HepG2 (cell line): ENCODE measurements around the gene CEACAM5. TPM values are rescaled to one million over a fixed set of nuclear protein-coding genes. Genes with fewer than 3 reads are reported as not detected.

Experiments
- ATAC-seq: fragments of 200-7000 bp; cut with Tn5 transposase; 3 replicates; pipeline ENCODE4 v1.9.1; 2020; ENCODE audit warnings: mild to moderate bottlenecking, moderate library complexity
- BruUV-seq: library from RNA; stranded (reverse); fragments of 400-500 nt; replicated peaks from 2 replicates; lab custom pipeline; 2021; lab: Mats Ljungman, UMichigan
- CTCF ChIA-PET: fragments of 300-600 bp; formaldehyde crosslinking; extraction: SDS; loops from one replicate; lab custom pipeline; 2021; ENCODE audit warnings: low total read pairs, inconsistent platforms, low intra/inter-chr PET ratio; lab: Yijun Ruan, JAX
- POLR2A ChIA-PET: fragments of 350-600 bp; sonication (Branson Sonifier 250); formaldehyde crosslinking; loops from one replicate; lab custom pipeline; 2020; ENCODE audit warnings: antibody characterized with exemption, inconsistent platforms; lab: Yijun Ruan, JAX
- DNase-seq: peaks from one replicate; pipeline ENCODE4 v3.0.0-alpha.2; 2015; ENCODE audit warnings: low spot score
- FAIRE-seq: peaks from 3 replicates; lab custom pipeline; 2011; peaks lifted over from hg19 to GRCh38; lab: Jason Lieb, UNC
- H2AFZ ChIP-seq: one replicate; pipeline ENCODE4 v1.6.1; 2011; ENCODE audit warnings: low read length, inconsistent platforms
- H3K27ac ChIP-seq: fragments of 300-600 bp; 3 replicates; pipeline ENCODE4 v1.8.0; 2011; ENCODE audit warnings: mixed run types, mild to moderate bottlenecking, mixed read lengths, low read length, inconsistent platforms; ENCODE audit not compliant: insufficient read depth; ENCODE audit errors: extremely low read length
- H3K27me3 ChIP-seq, 2 experiments: fragments of 200-600 bp in 1 of 2; 2 replicates in 1 of 2; 3 replicates in 1 of 2; pipeline versions ENCODE4 v1.6.0 to v1.8.0; 2011; ENCODE audit warnings: low read length in 2 of 2, mild to moderate bottlenecking in 2 of 2, moderate library complexity in 2 of 2, inconsistent platforms in 1 of 2; ENCODE audit not compliant: insufficient read depth in 2 of 2, control insufficient read depth in 1 of 2
- H3K36me3 ChIP-seq, 2 experiments: fragments of 200-600 bp in 1 of 2; replicated peaks in 1 of 2; 2 replicates in 1 of 2; 3 replicates in 1 of 2; pipeline versions ENCODE4 v1.5.1 to v1.8.0; 2011; ENCODE audit warnings: low read length in 2 of 2, inconsistent platforms in 1 of 2; ENCODE audit not compliant: insufficient read depth in 2 of 2, control insufficient read depth in 1 of 2
- H3K4me1 ChIP-seq: 2 replicates; pipeline ENCODE4 v1.5.1; 2012; ENCODE audit warnings: low read length, inconsistent platforms; ENCODE audit not compliant: insufficient read depth
- H3K4me2 ChIP-seq: 2 replicates; pipeline ENCODE4 v1.6.0; 2011; ENCODE audit warnings: low read depth, low read length, inconsistent platforms
- H3K4me3 ChIP-seq, 3 experiments: fragments of 200-600 bp in 1 of 3; sonication (generic), shearing (Covaris generic) in 1 of 3; replicated peaks in 1 of 3; 2 replicates each; pipeline ENCODE4 v1.5.1; 2011 to 2016; ENCODE audit warnings: low read length in 3 of 3, inconsistent platforms in 2 of 3, low read depth in 2 of 3, mild to moderate bottlenecking in 2 of 3, control low read depth in 1 of 3, mixed read lengths in 1 of 3; ENCODE audit not compliant: insufficient read depth in 1 of 3
- H3K79me2 ChIP-seq: one replicate; pipeline ENCODE4 v1.6.1; 2011; ENCODE audit warnings: low read length, inconsistent platforms; ENCODE audit not compliant: insufficient read depth
- H3K9ac ChIP-seq: 2 replicates; pipeline ENCODE4 v1.6.0; 2011; ENCODE audit warnings: mild to moderate bottlenecking, low read depth, low read length, inconsistent platforms; ENCODE audit not compliant: insufficient read depth
- H3K9me3 ChIP-seq: 2 replicates; pipeline ENCODE4 v1.5.1; 2012; ENCODE audit warnings: mild to moderate bottlenecking, low read length
- H4K20me1 ChIP-seq: 2 replicates; pipeline ENCODE4 v1.6.0; 2011; ENCODE audit warnings: inconsistent platforms, mild to moderate bottlenecking, low read length, moderate library complexity; ENCODE audit not compliant: insufficient read depth
- MAFG ChIP-seq: sonication (generic); formaldehyde crosslinking; IDR thresholded peaks from 2 replicates; pipeline ENCODE4 v1.5.1; 2020; ENCODE audit warnings: mild to moderate bottlenecking, missing genetic modification reagents
- MIER3 ChIP-seq: IDR thresholded peaks from 2 replicates; pipeline ENCODE4 v1.6.1; 2016; ENCODE audit warnings: missing compliant biosample characterization, borderline replicate concordance
- NFE2L2 ChIP-seq: fragments of 150-350 bp; IDR thresholded peaks from 2 replicates; pipeline ENCODE4 v1.6.1; 2014; ENCODE audit warnings: low read length
- PREB ChIP-seq: sonication (generic); formaldehyde crosslinking; IDR thresholded peaks from 2 replicates; pipeline ENCODE4 v1.4.0; 2020; ENCODE audit warnings: missing genetic modification reagents
- SP5 ChIP-seq: IDR thresholded peaks from 2 replicates; pipeline ENCODE4 v1.6.1; 2016; ENCODE audit warnings: low read depth, borderline replicate concordance
- THAP7 ChIP-seq: sonication (generic); formaldehyde crosslinking; IDR thresholded peaks from 2 replicates; pipeline ENCODE4 v1.8.1; 2023; ENCODE audit warnings: mild to moderate bottlenecking, missing genetic modification reagents
- ZNF558 ChIP-seq: sonication (generic); formaldehyde crosslinking; IDR thresholded peaks from 2 replicates; pipeline ENCODE4 v1.9.0; 2022; ENCODE audit warnings: mild to moderate bottlenecking, missing genetic modification reagents, borderline replicate concordance
- ZNF564 ChIP-seq: sonication (generic); formaldehyde crosslinking; IDR thresholded peaks from 2 replicates; pipeline ENCODE4 v1.8.1; 2023; ENCODE audit warnings: mild to moderate bottlenecking, missing genetic modification reagents
- ZNF644 ChIP-seq: IDR thresholded peaks from 2 replicates; pipeline ENCODE4 v1.6.1; 2016; ENCODE audit warnings: low read depth
- ZNF790 ChIP-seq: sonication (generic); formaldehyde crosslinking; IDR thresholded peaks from 2 replicates; pipeline ENCODE4 v1.8.0; 2022; ENCODE audit warnings: missing genetic modification reagents, mild to moderate bottlenecking, borderline replicate concordance
- WGBS: methylation state at CpG from one replicate; pipeline ENCODE4 v1.1.6; 2017; ENCODE audit warnings: low lambda C conversion rate; 5-methylcytosine and 5-hydroxymethylcytosine counted together
- in situ Hi-C: cut with HindIII; loops from 2 replicates; pipeline ENCODE4 v1.10.0; 2017; ENCODE audit warnings: low pct_unique_long_range_greater_than_20kb; ENCODE audit not compliant: extremely low pct_ligation_motif_present
- intact Hi-C: fragments of 100-400 bp; cut with micrococcal nuclease; formaldehyde crosslinking; loops from one replicate; pipeline ENCODE4 v1.10.0; 2022; ENCODE audit not compliant: unreplicated experiment
- polyA plus RNA-seq, 8 experiments: library from polyadenylated mRNA; depleted of rRNA in 3 of 8; stranded (reverse) in 7 of 8; unstranded in 1 of 8; fragments of >200 nt; fragmentation: Illumina TruSeq in 4 of 8; extraction: Trizol in 4 of 8; gene quantifications; 2 replicates each; pipeline versions ENCODE4 v1.2.1 to v1.2.3, GENCODE V29; 2011 to 2016; ENCODE audit warnings: low read depth in 4 of 8, missing spikeins in 1 of 8, mixed read lengths in 1 of 8; ENCODE audit not compliant: insufficient read depth in 1 of 8
- total RNA-seq, 5 experiments: library from RNA; depleted of rRNA; stranded (reverse); fragments of >200 nt; fragmentation: Illumina TruSeq; extraction: Trizol; gene quantifications; 2 replicates each; pipeline ENCODE4 v1.2.3, GENCODE V29; 2016; ENCODE audit warnings: low read depth in 1 of 5

CEACAM5 gene
- total and polyA plus RNA-seq, 2 of the 13 experiments (the other 11 are each of a cell fraction or from before 2014, with no cell fraction given), result not detected

DNA sequence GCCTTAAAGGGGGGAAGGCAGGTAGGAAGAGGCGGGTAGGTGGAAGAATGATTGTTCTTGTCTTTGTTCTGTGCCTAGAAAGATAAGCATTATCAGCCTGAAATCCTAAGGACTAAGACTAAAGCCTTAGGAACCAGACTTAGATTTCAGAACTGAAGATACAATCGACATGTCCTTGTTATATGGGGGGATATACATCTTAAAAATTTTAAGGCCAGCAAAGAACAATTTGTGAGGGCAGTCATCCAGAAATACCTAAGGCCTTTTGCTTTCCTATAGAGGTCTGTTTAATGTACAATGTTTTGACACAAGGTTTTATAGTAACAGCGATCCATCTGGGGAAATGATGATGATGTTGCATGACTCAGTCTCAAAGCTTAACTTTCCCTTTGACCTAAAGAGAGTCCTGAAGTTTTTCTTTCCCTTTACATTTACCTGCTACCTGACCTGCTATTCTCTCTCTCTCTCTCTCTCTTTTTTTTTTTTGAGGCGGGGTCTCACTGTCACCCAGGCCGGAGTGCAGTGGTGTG, 26.7 kb downstream of the CEACAM5 start:
- H3K27ac ChIP-seq, result no peak overlapping the region
- no peaks in the 10 kb centered on the region for H3K79me2 ChIP-seq
- no peaks in the 10 kb centered on the region for H3K36me3 ChIP-seq
- ChIA-PET POLR2A (no interaction called here), CTCF (no interaction called here)
- H3K9me3 ChIP-seq, result no peaks in the 10 kb centered on the region
- no peaks in the 10 kb centered on the region for H3K4me1 ChIP-seq
- no peak for FAIRE-seq
- WGBS, result 2% methylated on average over 5 of the region's 5 CpGs
- H3K9ac ChIP-seq, result no peak overlapping the region
- peaks cover 0 to 3% of the 10 kb centered on the region in 2 experiments; a peak in 1 of 5 replicates for H3K27me3 ChIP-seq
- BruUV-seq, result no TSS peak
- TF ChIP-seq NFE2L2 (no peak), ZNF644 (CRISPR knock-in tag) (no peak), MIER3 (no peak), ZNF790 (CRISPR knock-in tag) (no peak), PREB (no peak), ZNF564 (CRISPR knock-in tag) (no peak), SP5 (CRISPR knock-in tag) (no peak)
- intact Hi-C loops (no loop called here), in situ Hi-C loops (no loop called here)
- H3K4me3 ChIP-seq, result no peak overlapping the region
- DNase-seq, result no peak
- no peaks in the 10 kb centered on the region for H4K20me1 ChIP-seq
- no peak overlapping the region for H3K4me2 ChIP-seq
- H2AFZ ChIP-seq, result no peak overlapping the region
- no peak for ATAC-seq

- in situ Hi-C loops (no loop called here), intact Hi-C loops (no loop called here)
- no TSS peak for BruUV-seq
- no peak overlapping the region for H3K4me2 ChIP-seq
- H3K27ac ChIP-seq, result no peak overlapping the region
- ChIA-PET CTCF (no interaction called here), POLR2A (no interaction called here)
- no peak for TF ChIP-seq THAP7
- no peak for TF ChIP-seq MAFG (CRISPR knock-in tag)
- TF ChIP-seq ZNF558, result no peak
- no peak overlapping the region for H2AFZ ChIP-seq
- H4K20me1 ChIP-seq, result no peaks in the 10 kb centered on the region
- H3K79me2 ChIP-seq, result no peaks in the 10 kb centered on the region
- no peaks in the 10 kb centered on the region for H3K36me3 ChIP-seq
- no peaks in the 10 kb centered on the region for H3K4me1 ChIP-seq
- H3K9me3 ChIP-seq, result no peaks in the 10 kb centered on the region
- no peak overlapping the region for H3K9ac ChIP-seq
- DNase-seq, result no peak
- H3K27me3 ChIP-seq, result peaks cover 0 to 15% of the 10 kb centered on the region in 2 experiments; a peak in 2 of 5 replicates
- H3K4me3 ChIP-seq, result no peak overlapping the region
- 2% methylated on average over 3 of the region's 3 CpGs for WGBS
- ATAC-seq, result no peak
- FAIRE-seq, result no peak
Measured at GRCh38 chr19:41739361-41739760, 30.9 kb downstream of the CEACAM5 start.
